WTC11 (cell line): ENCODE data around the gene SEL1L3. TPM values are rescaled to one million over a fixed set of nuclear protein-coding genes. Genes with fewer than 3 reads are reported as not detected.

Source experiments
- ATAC-seq: fragments of 200-7000 bp; cut with Tn5 transposase; 2 replicates; pipeline ENCODE4 v1.10.0; 2021; ENCODE audit warnings: mild to moderate bottlenecking, moderate library complexity
- CTCF ChIA-PET: fragments of 300-600 bp; sonication (Branson Sonifier 250); formaldehyde crosslinking; loops from one replicate; lab custom pipeline; 2021; ENCODE audit warnings: antibody characterized with exemption; lab: Charles Lee
- POLR2A ChIA-PET: fragments of 350-600 bp; sonication (Branson Sonifier 250); formaldehyde crosslinking; loops from one replicate; lab custom pipeline; 2021; ENCODE audit warnings: antibody characterized with exemption; lab: Charles Lee
- DNase-seq: peaks from one replicate; pipeline ENCODE4 v3.0.0; 2021; ENCODE audit warnings: low spot score
- H3K27ac Mint-ChIP-seq: 2 replicates; pipeline ENCODE4 v1.8.0; 2021; ENCODE audit warnings: mixed read lengths
- H3K27me3 Mint-ChIP-seq: 2 replicates; pipeline ENCODE4 v1.8.0; 2021; ENCODE audit warnings: low read depth, mild to moderate bottlenecking, moderate library complexity, mixed read lengths
- H3K36me3 Mint-ChIP-seq: 2 replicates; pipeline ENCODE4 v1.8.0; 2021; ENCODE audit warnings: mixed read lengths
- H3K4me1 Mint-ChIP-seq: 2 replicates; pipeline ENCODE4 v1.8.0; 2022; ENCODE audit warnings: mixed read lengths
- H3K4me3 Mint-ChIP-seq: 2 replicates; pipeline ENCODE4 v1.8.0; 2021; ENCODE audit warnings: mild to moderate bottlenecking, moderate library complexity, mixed read lengths
- H3K9me3 Mint-ChIP-seq: 2 replicates; pipeline ENCODE4 v1.8.0; 2021; ENCODE audit warnings: mixed read lengths
- AR ChIP-seq: fragments of 250-450 bp; sonication (Bioruptor Pico); IDR thresholded peaks from 2 replicates; pipeline ENCODE4 v1.9.0; 2021; ENCODE audit warnings: mild to moderate bottlenecking
- ATF3 ChIP-seq: sonication (generic); formaldehyde crosslinking; conservative IDR thresholded peaks from 2 replicates; pipeline ENCODE4 v1.8.1; 2022; ENCODE audit warnings: mild to moderate bottlenecking, missing genetic modification reagents
- ATF6 ChIP-seq: sonication (generic); formaldehyde crosslinking; IDR thresholded peaks from 2 replicates; pipeline ENCODE4 v1.8.1; 2023; ENCODE audit warnings: mild to moderate bottlenecking, missing genetic modification reagents
- CDX4 ChIP-seq: fragments of 250-450 bp; sonication (Bioruptor Pico); IDR thresholded peaks from 2 replicates; pipeline ENCODE4 v1.9.0; 2021; ENCODE audit warnings: moderate library complexity, mild to moderate bottlenecking, inconsistent platforms, borderline replicate concordance
- CTCF ChIP-seq: fragments of 200-600 bp; IDR thresholded peaks from 2 replicates; pipeline ENCODE4 v1.8.0; 2022; ENCODE audit warnings: antibody characterized with exemption
- EMX1 ChIP-seq: fragments of 250-450 bp; sonication (Bioruptor Pico); IDR thresholded peaks from 2 replicates; pipeline ENCODE4 v1.8.0; 2021; ENCODE audit warnings: mild to moderate bottlenecking
- ERG ChIP-seq: fragments of 250-450 bp; sonication (Bioruptor Pico); IDR thresholded peaks from 2 replicates; pipeline ENCODE4 v1.8.0; 2021; ENCODE audit warnings: mild to moderate bottlenecking
- ETV6 ChIP-seq: sonication (generic); formaldehyde crosslinking; IDR thresholded peaks from 2 replicates; pipeline ENCODE4 v1.8.1; 2022; ENCODE audit warnings: mild to moderate bottlenecking, missing genetic modification reagents
- FOXK1 ChIP-seq: sonication (generic); formaldehyde crosslinking; IDR thresholded peaks from 2 replicates; pipeline ENCODE4 v1.8.0; 2022; ENCODE audit warnings: mild to moderate bottlenecking, moderate library complexity, missing genetic modification reagents
- KAT7 ChIP-seq: sonication (generic); formaldehyde crosslinking; IDR thresholded peaks from 2 replicates; pipeline ENCODE4 v1.8.1; 2023; ENCODE audit warnings: missing genetic modification reagents, mild to moderate bottlenecking, borderline replicate concordance
- MLX ChIP-seq: sonication (generic); formaldehyde crosslinking; IDR thresholded peaks from 2 replicates; pipeline ENCODE4 v1.8.1; 2023; ENCODE audit warnings: mild to moderate bottlenecking, missing genetic modification reagents, moderate library complexity
- OVOL2 ChIP-seq: fragments of 250-450 bp; sonication (Bioruptor Pico); IDR thresholded peaks from 2 replicates; pipeline ENCODE4 v1.9.0; 2021; ENCODE audit warnings: mild to moderate bottlenecking, borderline replicate concordance
- SMAD3 ChIP-seq: sonication (generic); formaldehyde crosslinking; IDR thresholded peaks from 2 replicates; pipeline ENCODE4 v1.8.0; 2022; ENCODE audit warnings: missing genetic modification reagents, mild to moderate bottlenecking, borderline replicate concordance
- SP1 ChIP-seq: sonication (generic); formaldehyde crosslinking; conservative IDR thresholded peaks from 2 replicates; pipeline ENCODE4 v1.8.1; 2022; ENCODE audit warnings: missing genetic modification reagents
- TEAD1 ChIP-seq: sonication (generic); formaldehyde crosslinking; IDR thresholded peaks from 2 replicates; pipeline ENCODE4 v1.8.0; 2022; ENCODE audit warnings: mild to moderate bottlenecking, missing genetic modification reagents
- TP53 ChIP-seq: sonication (generic); formaldehyde crosslinking; IDR thresholded peaks from 2 replicates; pipeline ENCODE4 v1.8.1; 2023; ENCODE audit warnings: mild to moderate bottlenecking, missing genetic modification reagents
- ZBTB43 ChIP-seq: sonication (generic); formaldehyde crosslinking; IDR thresholded peaks from 2 replicates; pipeline ENCODE4 v1.8.1; 2023; ENCODE audit warnings: mild to moderate bottlenecking, missing genetic modification reagents
- ZNF138 ChIP-seq: sonication (generic); formaldehyde crosslinking; conservative IDR thresholded peaks from 2 replicates; pipeline ENCODE4 v1.8.1; 2022; ENCODE audit warnings: mild to moderate bottlenecking, moderate library complexity, missing genetic modification reagents
- ZNF532 ChIP-seq: fragments of 250-450 bp; sonication (Bioruptor Pico); IDR thresholded peaks from 2 replicates; pipeline ENCODE4 v1.9.0; 2021; ENCODE audit warnings: mild to moderate bottlenecking, borderline replicate concordance
- total RNA-seq: library from RNA; stranded (reverse); gene quantifications from 3 replicates; pipeline ENCODE4 v1.2.3, GENCODE V29; 2021

The SEL1L3 gene
- total RNA-seq, 1 experiment from 2014 or later, result 31.5 TPM

- TF ChIP-seq AR (CRISPR knock-in tag), result no peak
- no peak for TF ChIP-seq TEAD1 (CRISPR knock-in tag)
- no peak for TF ChIP-seq FOXK1
- no peak for TF ChIP-seq ZBTB43
- TF ChIP-seq KAT7 (CRISPR knock-in tag), result no peak
- no peak for TF ChIP-seq ZNF138
- TF ChIP-seq OVOL2 (CRISPR knock-in tag), result no peak
Measured at GRCh38 chr4:25852103-25852502, 10.7 kb downstream of the SEL1L3 start (continued).

GRCh38 chr4:25847329-25847728 is 15.5 kb downstream of the SEL1L3 start:
- peaks cover 36% of the 10 kb centered on the region for H3K4me1 Mint-ChIP-seq
- ChIA-PET POLR2A (interaction anchor here (0.6 kb wide), 1 partner anchor 504 kb away, joined by 3 read pairs; no protein-coding TSS in a partner anchor), CTCF (interaction anchor here (1.0 kb wide), 1 partner anchor 146 kb away, joined by 4 read pairs; no protein-coding TSS in a partner anchor)
- H3K4me3 Mint-ChIP-seq, result no peak overlapping the region
- no peaks in the 10 kb centered on the region for H3K27me3 Mint-ChIP-seq
- no peak for DNase-seq
- H3K9me3 Mint-ChIP-seq, result no peaks in the 10 kb centered on the region
- peaks cover 6% of the 10 kb centered on the region for H3K36me3 Mint-ChIP-seq
- H3K27ac Mint-ChIP-seq, result peak overlapping the region; percentile 33; the same call in 1 of the 2 replicates
- no peak for ATAC-seq
- TF ChIP-seq ERG (CRISPR knock-in tag) (no peak), ZNF532 (CRISPR knock-in tag) (no peak), CDX4 (CRISPR knock-in tag) (no peak), FOXK1 (no peak), SMAD3 (CRISPR knock-in tag) (no peak), CTCF (no peak), ETV6 (CRISPR knock-in tag) (no peak), ATF3 (no peak), SP1 (CRISPR knock-in tag) (no peak), EMX1 (CRISPR knock-in tag) (no peak), TP53 (CRISPR knock-in tag) (no peak), MLX (CRISPR knock-in tag) (no peak), ATF6 (CRISPR knock-in tag) (no peak)
